ENCODE results near the gene SPTLC3.

DNA sequence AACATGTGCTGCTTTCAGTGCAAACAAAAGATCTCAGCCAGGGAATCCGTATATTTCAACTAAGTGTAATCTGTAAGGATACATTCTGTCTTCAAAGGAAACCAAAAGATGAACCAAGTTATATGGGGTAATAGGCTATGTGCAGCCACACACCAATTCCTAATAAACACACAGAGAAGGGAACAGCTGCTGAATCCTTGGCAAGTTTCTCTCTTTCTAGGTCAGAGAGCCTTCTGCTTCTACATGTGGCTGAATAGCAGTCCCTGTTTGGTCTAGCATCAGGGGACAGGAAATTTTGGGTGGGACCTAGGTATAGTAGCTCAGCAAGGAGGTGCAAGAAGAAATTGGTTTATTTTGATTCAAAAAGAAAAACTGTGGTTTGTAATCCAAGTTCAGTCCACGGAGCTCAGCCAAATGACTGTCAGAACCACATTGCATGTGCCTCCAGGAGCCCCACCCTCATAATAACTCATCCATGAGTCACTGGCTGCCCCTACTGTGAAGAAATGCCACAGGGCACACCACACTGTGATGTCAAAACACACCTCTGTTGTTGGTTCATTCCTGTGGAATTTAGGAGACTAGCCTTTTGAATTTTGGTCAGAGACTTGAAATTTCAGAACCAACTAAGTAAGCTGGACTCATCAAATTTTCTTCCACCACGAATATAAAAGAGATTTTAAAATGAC lies 21.1 kb downstream of the SPTLC3 start:
- TF ChIP-seq, protein P1, sequence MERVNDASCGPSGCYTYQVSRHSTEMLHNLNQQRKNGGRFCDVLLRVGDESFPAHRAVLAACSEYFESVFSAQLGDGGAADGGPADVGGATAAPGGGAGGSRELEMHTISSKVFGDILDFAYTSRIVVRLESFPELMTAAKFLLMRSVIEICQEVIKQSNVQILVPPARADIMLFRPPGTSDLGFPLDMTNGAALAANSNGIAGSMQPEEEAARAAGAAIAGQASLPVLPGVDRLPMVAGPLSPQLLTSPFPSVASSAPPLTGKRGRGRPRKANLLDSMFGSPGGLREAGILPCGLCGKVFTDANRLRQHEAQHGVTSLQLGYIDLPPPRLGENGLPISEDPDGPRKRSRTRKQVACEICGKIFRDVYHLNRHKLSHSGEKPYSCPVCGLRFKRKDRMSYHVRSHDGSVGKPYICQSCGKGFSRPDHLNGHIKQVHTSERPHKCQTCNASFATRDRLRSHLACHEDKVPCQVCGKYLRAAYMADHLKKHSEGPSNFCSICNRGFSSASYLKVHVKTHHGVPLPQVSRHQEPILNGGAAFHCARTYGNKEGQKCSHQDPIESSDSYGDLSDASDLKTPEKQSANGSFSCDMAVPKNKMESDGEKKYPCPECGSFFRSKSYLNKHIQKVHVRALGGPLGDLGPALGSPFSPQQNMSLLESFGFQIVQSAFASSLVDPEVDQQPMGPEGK (CRISPR knock-in tag; IDR thresholded peaks at IDR 0.05; ENCODE audit: borderline replicate concordance) = no peak
- TF ChIP-seq ARNTL (CRISPR knock-in tag; IDR thresholded peaks at IDR 0.05; ENCODE audit: borderline replicate concordance, low read depth) = no peak
- TF ChIP-seq BACH2 (CRISPR knock-in tag; IDR thresholded peaks at IDR 0.05; ENCODE audit: borderline replicate concordance) = no peak
- no peak for TF ChIP-seq SNAI2 (CRISPR knock-in tag; IDR thresholded peaks at IDR 0.05)

All from SK-N-SH treated with all-trans-retinoic acid at 6 μM for 48 hours (cell line).